GM04503 (cell line): ENCODE data around the gene SLC45A3.

ENCODE experiments used
- DNase-seq: peaks from one replicate; pipeline ENCODE4 v3.0.0-alpha.2; 2012; ENCODE audit warnings: low read depth

The SLC45A3 gene

DNA sequence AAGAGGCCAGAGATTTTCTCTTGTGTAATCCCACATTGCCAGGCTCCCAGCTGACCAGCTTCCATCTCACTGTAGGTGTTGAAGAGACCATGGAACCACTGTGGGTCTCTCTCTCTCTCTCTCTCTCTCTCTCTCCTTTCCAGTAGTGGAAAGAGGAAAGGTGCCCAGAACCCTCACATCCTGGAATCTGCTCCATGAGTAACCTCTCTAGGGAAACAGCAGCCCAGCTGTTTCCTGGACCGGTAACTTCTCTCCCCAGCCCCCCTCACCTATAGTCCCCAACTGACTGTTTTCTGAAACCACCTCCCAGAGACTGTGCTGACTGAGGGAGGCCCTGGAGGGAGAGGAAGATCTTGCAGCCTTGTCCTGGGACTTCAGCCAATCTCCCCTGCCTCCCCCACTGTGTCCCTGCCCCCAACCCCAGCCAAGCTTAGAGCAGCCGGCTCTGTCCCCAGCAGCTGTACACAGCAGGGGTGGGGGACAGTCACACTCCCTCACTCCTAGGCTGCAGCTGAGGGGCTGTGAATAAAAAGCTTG is 20.6 kb upstream of the SLC45A3 start:
- no peak for DNase-seq

DNA sequence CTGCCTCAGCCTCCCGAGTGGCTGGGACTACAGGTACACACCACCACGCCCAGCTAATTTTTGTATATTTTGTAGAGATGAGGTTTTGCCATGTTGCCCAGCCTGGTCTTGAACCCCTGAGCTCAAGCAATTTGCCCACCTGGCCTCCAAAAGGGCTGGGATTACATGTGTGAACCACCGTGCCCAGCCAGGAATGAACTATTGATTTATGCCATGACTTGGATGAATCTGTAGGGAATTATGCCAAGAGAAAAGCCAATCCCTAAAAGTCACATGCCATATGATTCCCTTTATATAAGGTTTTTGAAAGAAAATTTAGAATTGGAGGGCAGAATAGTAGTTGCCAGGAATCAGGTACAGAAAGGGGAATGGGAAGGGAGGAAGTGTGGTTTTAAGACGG is 19.1 kb upstream of the SLC45A3 start:
- no peak for DNase-seq

DNA sequence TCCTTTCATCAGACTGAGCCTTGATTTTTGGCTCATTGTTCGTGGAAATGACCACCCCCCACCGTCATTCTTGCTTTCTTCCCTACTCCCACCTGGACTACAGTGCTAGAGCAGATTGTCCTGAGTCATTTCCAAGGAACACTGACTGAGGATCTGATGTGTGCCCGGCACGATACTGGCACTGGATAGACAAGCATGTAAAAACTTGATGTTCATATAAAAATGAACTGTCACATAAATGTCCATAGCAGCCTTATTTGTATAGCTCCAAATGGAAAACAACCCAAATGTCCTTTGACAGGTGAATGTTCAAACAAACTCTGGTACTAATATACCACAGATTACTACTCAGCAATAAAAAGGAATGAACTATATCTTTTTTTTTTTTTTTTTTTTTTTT is 18.6 kb upstream of the SLC45A3 start:
- no peak for DNase-seq

GRCh38 chr1:205693421-205693991 is 13.2 kb upstream of the SLC45A3 start:
- DNase-seq: no peak

DNA sequence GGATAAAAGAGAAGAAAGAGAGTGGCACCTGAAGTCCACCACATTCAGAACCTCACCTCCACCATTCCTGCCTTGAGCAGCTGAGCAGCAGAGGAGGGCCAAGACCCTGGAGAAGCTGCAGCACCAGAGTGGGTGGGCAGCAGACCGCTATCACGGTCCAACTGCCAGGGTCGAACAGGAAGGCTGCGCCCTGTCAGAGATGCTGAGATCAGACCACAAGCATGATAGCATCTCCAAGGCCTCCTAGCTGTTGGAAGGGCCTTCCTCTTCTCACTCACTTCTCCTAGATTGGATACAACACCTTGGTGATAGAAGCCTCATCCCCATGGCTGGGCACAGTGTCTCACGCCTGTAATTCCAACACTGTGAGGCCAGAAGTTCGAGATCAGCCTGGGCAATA is 12.1 kb upstream of the SLC45A3 start:
- no peak for DNase-seq

DNA sequence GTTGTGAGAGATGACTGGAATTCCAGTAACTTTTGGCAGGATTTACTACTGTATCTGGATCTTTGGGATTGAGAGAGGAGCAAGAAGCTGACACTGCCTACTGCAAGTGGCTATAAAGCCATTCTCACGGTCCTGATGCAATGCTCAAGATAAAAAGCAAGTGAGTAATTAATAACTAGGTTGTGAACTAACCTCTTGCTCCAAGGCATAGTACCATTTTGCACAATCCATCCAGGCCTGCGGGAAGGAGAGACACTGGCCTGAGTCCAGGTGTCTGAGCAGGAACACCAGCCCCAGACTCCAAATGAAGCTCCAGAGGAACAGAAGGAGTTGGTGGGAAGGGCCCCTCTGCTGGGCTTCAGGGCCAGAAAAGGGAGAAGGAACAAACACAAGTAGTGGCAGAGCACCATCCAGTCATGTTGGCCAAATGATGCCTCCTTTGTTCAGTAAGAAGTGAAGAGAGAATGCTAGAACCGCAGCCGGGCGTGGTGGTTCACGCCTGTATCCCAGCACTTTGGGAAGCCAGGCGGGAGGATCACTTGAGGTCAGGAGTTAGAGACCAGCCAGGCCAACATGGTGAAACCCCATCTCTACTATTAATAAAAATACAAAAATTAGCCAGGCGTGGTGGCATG is 9.9 kb upstream of the SLC45A3 start:
- DNase-seq: no peak

GRCh38 chr1:205689479-205689878 is 9.2 kb upstream of the SLC45A3 start:
- DNase-seq: no peak

- DNase-seq: no peak
These were observed 8.1 kb upstream of the SLC45A3 start for GRCh38 chr1:205688171-205689080.

DNA sequence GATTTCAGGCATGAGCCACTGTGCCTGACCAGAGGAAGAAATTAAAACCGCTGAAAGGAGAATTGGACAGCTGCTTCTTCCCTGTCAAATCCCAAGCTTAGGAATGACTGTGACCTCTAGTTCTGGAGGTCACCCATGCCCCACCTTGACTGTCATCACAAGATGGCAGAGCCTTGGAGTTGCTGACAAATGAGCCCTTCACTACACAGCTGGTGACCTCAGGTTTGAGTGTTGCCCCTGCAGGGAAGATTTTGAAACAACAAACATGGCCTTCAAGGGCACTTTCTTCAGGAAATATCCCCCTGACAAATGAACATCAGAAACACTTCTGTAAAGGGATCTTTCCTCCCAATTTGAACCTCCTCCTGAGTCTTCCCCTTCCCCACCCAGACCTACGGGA is 6.9 kb upstream of the SLC45A3 start:
- DNase-seq: no peak

DNA sequence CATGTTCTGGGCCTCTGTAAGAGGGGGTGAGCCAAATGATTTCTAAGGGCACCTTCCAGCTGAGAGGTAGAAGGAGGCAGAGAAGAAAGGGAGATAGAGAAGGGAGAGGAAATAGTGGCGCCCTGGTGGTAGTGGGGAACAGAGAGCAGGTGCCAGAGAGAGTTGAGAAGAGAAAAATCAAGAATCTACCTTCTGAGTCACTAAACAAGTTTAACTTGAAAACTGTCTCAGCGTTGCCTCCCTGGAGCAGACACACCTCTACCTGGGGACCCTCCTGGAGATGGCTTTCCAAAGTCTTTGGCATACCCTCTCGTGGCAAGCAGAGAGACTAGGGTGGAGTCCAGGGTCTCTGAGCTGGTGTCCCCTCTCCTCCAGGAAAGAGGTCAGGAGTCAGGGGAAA is 1.1 kb upstream of the SLC45A3 start:
- DNase-seq: no peak

DNA sequence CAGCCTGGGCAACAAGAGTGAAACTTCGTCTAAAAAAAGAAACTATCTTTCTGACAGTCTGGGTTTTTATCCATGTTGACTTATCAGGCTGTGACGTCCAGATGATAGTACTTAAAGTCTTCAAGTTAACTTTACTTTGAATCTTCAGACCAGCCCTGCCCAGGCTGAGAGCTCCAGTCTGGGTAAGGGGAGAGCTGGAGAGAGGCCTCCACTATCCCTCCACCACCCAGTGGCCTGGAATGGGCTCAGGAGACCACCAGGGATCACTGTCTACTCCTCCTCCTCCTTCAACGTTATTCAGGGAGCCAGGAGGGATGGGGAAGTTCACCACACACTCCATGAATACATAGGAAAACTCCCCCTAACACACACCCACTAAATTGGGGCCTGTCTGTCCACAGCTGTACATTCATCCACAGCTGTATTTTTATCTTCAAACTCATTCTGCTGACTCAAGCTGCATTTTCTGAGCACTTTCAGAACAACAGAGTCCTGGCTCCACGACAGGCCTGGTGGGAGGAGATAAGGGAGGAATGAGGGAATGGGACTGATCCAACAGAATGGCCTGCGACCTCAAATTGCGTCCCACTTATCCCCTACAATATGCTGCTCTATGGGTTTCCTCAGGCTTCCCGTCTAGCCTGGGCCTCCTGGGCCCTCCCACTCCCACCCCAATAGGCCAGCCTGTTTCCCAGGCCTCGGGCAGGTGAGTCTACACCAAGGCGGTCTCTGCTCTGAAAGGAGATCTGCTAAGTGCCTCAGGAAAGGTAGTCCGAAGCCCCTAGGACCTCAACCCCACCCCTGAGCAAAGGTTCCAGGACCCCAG is 1.8 kb downstream of the SLC45A3 start:
- DNase-seq: no peak

DNA sequence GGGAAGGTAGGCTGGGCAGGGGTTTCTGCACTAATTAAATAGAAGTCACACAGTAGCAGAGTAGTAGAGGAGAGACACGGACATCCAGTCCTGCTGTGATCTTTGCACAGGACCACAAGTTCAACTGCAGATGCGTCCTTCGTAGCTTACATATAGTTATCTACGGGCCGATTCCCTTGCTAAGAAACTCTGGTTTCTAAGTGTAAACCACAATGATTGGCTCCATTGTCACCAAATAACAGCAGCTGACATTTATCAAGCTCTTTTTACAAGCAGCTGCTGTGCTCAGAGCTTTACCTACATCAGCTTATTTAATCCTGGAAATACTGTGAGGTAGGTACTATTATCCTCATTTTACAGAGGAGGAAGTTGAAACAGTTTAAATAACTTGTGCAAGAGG is 3.1 kb downstream of the SLC45A3 start:
- no peak for DNase-seq

- no peak for DNase-seq
These were observed 3.7 kb downstream of the SLC45A3 start for GRCh38 chr1:205676597-205676996.

DNA sequence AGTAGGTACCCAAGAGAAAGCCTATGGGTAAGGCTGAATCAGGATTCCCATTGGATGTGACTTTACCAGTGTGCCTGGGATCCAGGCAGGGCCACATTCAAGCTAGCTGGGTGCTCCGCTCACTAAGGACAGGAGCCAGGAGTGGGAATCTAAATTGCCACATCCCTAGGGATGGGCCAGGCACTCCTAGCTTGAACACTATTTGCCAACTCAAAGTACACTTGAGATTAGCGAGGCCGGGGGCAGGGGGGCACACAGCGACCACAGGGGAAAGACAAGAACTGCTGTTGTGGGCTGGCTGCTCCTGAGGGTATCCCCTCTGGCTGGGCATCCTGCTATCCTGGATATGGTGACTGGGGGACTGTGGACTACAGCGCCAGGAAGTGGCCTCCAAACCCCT is 4.3 kb downstream of the SLC45A3 start:
- no peak for DNase-seq

DNA sequence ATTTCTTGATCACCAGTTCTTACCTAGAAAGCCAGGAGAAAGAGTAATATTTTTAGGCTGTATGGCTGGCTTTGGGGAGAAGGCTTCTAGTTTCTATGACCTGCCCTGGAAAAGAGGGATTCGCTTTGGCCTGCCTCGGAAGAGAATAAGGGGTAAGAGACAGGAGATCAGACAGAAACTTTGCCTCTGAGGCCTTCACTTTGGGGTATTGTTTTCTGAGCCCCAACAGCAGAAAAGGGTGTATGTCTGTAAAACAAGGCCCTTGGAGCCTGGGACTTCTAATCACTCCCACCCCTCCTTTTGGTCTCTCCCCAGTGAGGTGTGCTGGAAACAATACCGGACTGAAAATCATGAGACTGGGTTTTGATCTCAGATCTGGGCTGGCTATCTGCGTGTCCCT is 5.1 kb downstream of the SLC45A3 start:
- no peak for DNase-seq

DNA sequence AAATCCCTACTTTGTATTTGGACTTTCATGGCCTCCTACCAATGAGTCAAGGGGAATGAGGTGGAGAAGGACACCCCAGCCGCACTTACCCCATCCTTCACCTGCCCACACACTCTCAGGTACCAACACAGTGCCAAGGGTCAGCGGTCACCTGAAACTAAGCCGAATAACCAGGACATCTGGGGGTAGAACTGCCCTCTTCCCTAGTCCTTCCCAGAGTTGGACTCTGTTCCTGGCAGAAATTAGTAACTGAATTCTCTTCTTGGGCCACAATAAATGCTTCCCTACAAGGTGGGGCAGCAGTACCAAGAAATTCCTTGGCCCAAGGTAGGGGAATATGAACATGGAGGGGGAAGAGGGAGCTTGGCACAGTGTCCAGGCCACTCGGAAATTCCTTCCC is 7.3 kb downstream of the SLC45A3 start:
- no peak for DNase-seq

DNA sequence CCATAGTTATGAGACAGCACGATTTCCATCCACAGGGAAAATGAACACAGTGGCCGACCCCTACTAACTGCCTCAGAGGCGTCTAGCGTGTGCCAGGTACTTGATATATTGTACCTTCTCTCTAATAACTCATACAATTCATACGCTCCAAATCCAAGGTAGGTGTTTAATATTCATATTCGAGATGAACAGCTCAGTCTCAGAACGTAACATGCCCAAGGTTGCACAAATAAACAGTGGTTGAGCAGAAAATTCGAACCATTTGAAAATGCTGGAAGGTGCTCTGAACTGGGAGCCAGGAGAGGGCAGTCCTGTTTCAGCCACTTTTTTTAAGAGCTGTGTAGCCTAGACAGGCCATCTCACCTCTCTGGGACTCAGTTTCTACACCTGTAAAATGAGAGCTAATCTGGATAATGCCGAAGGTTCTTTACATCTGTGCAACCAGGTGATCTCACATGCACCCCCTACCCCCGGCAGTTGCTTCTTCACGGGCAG is 7.9 kb downstream of the SLC45A3 start:
- no peak for DNase-seq

DNA sequence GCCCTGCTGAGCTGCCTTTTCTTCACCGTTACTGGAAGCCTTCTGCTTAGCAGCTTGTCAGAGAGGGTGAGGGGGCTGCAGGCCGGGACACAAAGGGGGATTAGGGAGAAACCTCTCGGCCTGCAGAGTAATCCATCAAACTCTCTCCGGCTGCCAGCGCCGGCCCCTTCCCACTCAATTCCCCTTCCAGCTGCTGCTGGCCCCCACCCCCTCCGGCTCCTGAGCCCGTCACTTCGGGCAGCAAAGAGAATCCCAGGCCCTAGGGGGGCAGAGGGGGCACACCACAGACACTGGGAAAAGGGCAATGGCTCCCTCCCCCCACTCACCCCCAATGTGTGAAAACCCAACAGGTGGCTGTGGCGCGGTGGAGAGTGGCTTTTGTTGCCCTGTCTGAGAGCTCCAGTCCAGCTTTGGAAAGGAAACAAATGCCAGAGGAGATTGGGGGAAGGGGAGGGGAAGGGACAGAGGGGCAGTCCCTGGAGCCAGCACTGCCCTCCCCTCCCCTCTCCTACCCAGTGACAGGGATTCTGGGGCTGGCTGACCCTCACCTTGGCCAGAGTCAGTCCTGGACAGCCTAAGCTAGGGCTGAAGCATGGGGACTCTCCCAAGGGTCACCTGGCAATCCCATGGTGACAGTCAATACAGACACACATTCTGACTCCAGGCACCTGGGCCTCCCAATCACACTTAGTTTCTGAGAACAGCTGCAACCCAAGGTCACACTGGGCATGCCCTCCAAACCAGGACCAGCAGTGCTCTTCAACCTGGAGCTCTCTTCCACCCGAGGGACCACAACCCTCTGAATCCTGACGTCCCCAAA is 9.5 kb downstream of the SLC45A3 start:
- DNase-seq: no peak

DNA sequence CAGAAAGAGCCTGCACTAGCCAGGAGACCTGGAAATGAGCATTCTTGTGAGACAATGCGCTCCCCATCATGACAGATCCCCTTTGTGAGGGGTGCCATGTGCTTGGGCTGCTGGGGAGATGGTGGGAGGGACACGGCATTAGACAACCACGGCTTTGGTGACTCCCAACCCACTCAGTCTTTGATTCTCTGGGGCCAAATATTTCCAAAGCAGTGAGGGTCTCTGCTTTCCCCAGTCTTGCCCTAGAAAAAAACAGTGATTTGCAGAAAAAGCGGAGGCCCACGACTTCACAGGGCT is 10.2 kb downstream of the SLC45A3 start:
- DNase-seq: no peak

DNA sequence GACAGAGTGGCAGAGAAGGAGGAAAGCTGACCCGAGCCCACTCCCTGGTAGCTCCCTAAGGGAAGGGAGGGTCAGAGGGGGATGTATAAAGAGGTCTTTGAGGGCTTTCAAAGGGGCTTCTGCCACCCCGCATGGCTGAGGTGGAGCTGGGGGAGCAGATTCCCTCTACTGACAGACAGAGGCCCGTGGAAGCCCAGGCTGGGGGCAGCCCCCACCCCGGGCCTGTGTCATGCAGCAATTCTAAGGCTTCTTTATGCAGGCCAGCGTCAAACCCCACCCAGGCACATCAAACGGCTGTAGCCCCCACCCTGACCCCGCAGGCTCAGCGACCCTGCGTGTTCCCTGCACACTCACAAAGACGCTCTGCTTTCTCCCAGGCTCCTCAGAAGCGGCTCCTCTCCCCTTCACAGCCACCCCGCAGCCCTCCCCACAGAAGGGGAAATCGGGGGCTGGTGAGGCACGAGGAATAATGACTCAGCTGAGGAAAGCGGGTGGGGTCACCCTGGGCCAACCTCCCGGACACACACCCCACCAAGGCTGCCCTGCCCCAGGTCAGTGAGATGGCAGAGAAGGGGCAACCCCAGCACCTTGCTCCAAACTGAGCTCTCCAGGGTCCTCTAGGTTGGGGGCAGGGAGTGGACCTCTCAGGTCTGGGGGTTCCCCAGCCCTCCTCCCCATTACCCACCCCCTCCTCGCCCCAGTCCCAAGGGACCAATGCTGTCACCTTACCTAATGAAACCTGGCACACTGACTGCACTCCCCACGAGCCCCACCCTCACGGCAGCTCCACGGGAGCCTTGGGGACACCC is 10.8 kb downstream of the SLC45A3 start:
- no peak for DNase-seq

- no peak for DNase-seq
These were observed 11.4 kb downstream of the SLC45A3 start for GRCh38 chr1:205668951-205669340.
